ENCODE data around the gene CAMK1D.

- TF ChIP-seq CTCF (IDR thresholded peaks at IDR 0.05; ENCODE audit: extremely low read depth in 1 of 2, insufficient read depth in 1 of 2, low read depth in 1 of 2, low read length in 2 of 2) = no peak
- TF ChIP-seq POLR2AphosphoS5 (IDR thresholded peaks at IDR 0.05; ENCODE audit: insufficient read depth, low read depth, low read length) = no peak
- no peak for TF ChIP-seq JUN (IDR thresholded peaks at IDR 0.05; ENCODE audit: borderline replicate concordance, insufficient read depth, insufficient read length, low read depth)
- TF ChIP-seq EZH2 (IDR thresholded peaks at IDR 0.05; ENCODE audit: borderline replicate concordance, low read depth, low read length, severe bottlenecking) = no peak
- TF ChIP-seq POLR2A (IDR thresholded peaks at IDR 0.05; ENCODE audit: low read depth, low read length) = no peak
- TF ChIP-seq FOS (IDR thresholded peaks at IDR 0.05; ENCODE audit: borderline replicate concordance, insufficient read depth, low read length) = no peak
- no peak for TF ChIP-seq MYC (IDR thresholded peaks at IDR 0.05; ENCODE audit: low read depth, low read length)
Measured at GRCh38 chr10:12617191-12618175, 268.1 kb downstream of the CAMK1D start.

Data from endothelial cell of umbilical vein (primary cell).